Prostate gland (tissue), 2 donors: ENCODE data around the gene AP5S1.

ENCODE experiments used
- POLR2A ChIP-seq: fragments of 450-650 bp; IDR thresholded peaks from one replicate; pipeline ENCODE4 v1.6.1; 2016; ENCODE audit warnings: antibody characterized with exemption, mild to moderate bottlenecking
- POLR2AphosphoS5 ChIP-seq: sonication (generic); formaldehyde crosslinking; IDR thresholded peaks from one replicate; pipeline ENCODE4 v1.6.1; 2017; ENCODE audit warnings: antibody characterized with exemption
- TF ChIP-seq, protein P1 (sequence below), 4 experiments: fragments of 200-600 bp in 2 of 4; fragments of 450-650 bp in 2 of 4; sonication (generic) in 2 of 4; IDR thresholded peaks; 1 replicate in 3 of 4; 2 replicates in 1 of 4; pipeline ENCODE4 v1.5.1; 2016 to 2019; ENCODE audit warnings: antibody characterized with exemption in 4 of 4, mild to moderate bottlenecking in 2 of 4, moderate library complexity in 2 of 4

DNA sequence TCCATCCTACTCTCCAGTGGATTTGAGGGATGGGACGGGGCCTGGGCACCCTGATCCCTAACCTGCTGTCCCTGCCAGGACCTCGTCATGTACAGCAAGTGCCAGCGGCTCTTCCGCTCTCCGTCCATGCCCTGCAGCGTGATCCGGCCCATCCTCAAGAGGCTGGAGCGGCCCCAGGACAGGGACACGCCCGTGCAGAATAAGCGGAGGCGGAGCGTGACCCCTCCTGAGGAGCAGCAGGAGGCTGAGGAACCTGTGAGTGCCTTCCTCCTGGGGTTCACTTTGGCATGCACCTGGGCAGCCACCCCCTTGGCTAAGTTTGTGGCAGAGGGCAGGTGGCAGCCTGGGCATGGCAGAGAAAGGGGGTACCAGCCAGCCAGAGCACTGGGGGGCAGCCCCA lies 18.5 kb upstream of the AP5S1 start:
- TF ChIP-seq, protein P1, sequence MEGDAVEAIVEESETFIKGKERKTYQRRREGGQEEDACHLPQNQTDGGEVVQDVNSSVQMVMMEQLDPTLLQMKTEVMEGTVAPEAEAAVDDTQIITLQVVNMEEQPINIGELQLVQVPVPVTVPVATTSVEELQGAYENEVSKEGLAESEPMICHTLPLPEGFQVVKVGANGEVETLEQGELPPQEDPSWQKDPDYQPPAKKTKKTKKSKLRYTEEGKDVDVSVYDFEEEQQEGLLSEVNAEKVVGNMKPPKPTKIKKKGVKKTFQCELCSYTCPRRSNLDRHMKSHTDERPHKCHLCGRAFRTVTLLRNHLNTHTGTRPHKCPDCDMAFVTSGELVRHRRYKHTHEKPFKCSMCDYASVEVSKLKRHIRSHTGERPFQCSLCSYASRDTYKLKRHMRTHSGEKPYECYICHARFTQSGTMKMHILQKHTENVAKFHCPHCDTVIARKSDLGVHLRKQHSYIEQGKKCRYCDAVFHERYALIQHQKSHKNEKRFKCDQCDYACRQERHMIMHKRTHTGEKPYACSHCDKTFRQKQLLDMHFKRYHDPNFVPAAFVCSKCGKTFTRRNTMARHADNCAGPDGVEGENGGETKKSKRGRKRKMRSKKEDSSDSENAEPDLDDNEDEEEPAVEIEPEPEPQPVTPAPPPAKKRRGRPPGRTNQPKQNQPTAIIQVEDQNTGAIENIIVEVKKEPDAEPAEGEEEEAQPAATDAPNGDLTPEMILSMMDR (IDR thresholded peaks at IDR 0.05) = no peak
- TF ChIP-seq POLR2A (no peak), POLR2AphosphoS5 (no peak)
